ENCODE results near the gene TMC3.

DNA sequence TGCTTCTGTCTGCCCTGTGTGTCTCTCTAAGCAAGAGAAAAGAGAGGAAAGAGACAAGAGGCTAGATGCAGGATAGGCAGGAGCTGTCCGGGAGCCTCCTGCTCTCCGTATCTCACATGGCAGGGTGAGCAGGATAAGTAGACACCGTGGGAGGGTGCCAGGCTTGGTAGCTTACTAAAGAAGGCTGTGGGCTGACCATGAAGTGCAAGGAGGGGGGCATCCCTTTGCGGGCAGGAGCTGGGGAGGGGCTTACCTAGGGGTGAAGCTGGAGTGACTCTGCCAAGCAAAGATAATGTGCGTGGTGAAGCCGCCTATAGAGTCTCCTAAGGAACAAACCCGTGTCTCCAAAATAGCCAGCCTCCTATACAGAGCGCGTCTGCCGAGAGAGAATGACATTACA is 33.7 kb upstream of the TMC3 start:
- TF ChIP-seq EZH2 (IDR thresholded peaks at IDR 0.05; ENCODE audit: insufficient read depth, poor library complexity, severe bottlenecking) (no peak), EZH2phosphoT487 (IDR thresholded peaks at IDR 0.05; ENCODE audit: insufficient read depth, low read depth) (no peak)
